Brain pericyte (primary cell): ENCODE results near the gene IFT27.

Experiments
- DNase-seq: peaks from one replicate; pipeline ENCODE4 v3.0.0-alpha.2; 2012; ENCODE audit warnings: low read depth, low spot score

Gene IFT27

GRCh38 chr22:36775964-36776669, at the start of gene IFT27:
IFT27 (minus strand) TSS chr22:36776119; CDS start chr22:36775707, 412 bp downstream.
- DNase-seq = peak; percentile 100

GRCh38 chr22:36824655-36825054, 48.7 kb upstream of the IFT27 start:
- no peak for DNase-seq

GRCh38 chr22:36823186-36823839, 47.4 kb upstream of the IFT27 start:
- DNase-seq = no peak

- DNase-seq = no peak
Measured at GRCh38 chr22:36822581-36822980, 46.7 kb upstream of the IFT27 start.

GRCh38 chr22:36819112-36819511, 43.2 kb upstream of the IFT27 start:
- DNase-seq = no peak

GRCh38 chr22:36818010-36818642, 42.2 kb upstream of the IFT27 start:
- DNase-seq = no peak

GRCh38 chr22:36817525-36817848, 41.6 kb upstream of the IFT27 start:
- no peak for DNase-seq

- DNase-seq = no peak
Measured at GRCh38 chr22:36816636-36817524, 41.0 kb upstream of the IFT27 start, which contains the start of gene PVALB. PVALB (minus strand) TSS chr22:36817035; CDS start chr22:36817005, 30 bp downstream.

- no peak for DNase-seq
Measured at GRCh38 chr22:36816339-36816635, 40.4 kb upstream of the IFT27 start.

GRCh38 chr22:36815558-36816338, 39.8 kb upstream of the IFT27 start:
- DNase-seq = no peak

GRCh38 chr22:36814801-36815200, 38.9 kb upstream of the IFT27 start:
- no peak for DNase-seq

- no peak for DNase-seq
Measured at GRCh38 chr22:36811094-36811800, 35.3 kb upstream of the IFT27 start.

GRCh38 chr22:36809351-36809750, 33.4 kb upstream of the IFT27 start:
- no peak for DNase-seq

- no peak for DNase-seq
Measured at GRCh38 chr22:36808721-36809344, 32.9 kb upstream of the IFT27 start.

- no peak for DNase-seq
Measured at GRCh38 chr22:36807627-36808026, 31.7 kb upstream of the IFT27 start.

- DNase-seq = no peak
Measured at GRCh38 chr22:36806835-36807234, 30.9 kb upstream of the IFT27 start.

GRCh38 chr22:36803358-36803757, 27.4 kb upstream of the IFT27 start:
- no peak for DNase-seq

GRCh38 chr22:36798674-36799066, 22.8 kb upstream of the IFT27 start:
- DNase-seq = no peak

GRCh38 chr22:36797911-36798673, 22.2 kb upstream of the IFT27 start:
- DNase-seq = no peak
